SU-DHL-6 (cell line): ENCODE measurements around the gene KCNA3.

ENCODE experiments used
- CTCF ChIP-seq: fragments of 200-600 bp; sonication (generic); IDR thresholded peaks from one replicate; pipeline ENCODE4 v1.5.1; 2017; ENCODE audit warnings: antibody characterized with exemption, mild to moderate bottlenecking, low read length, moderate library complexity; ENCODE audit not compliant: insufficient read depth, poor library complexity, severe bottlenecking
- EZH2phosphoT487 ChIP-seq: fragments of 200-600 bp; sonication (generic), shearing (Covaris generic); conservative IDR thresholded peaks from 2 replicates; pipeline ENCODE4 v1.6.1; 2018; ENCODE audit warnings: mild to moderate bottlenecking, antibody characterized with exemption, low read length, moderate library complexity, mixed read lengths

GRCh38 chr1:110710314-110710713 lies 35.6 kb upstream of the KCNA3 start:
- TF ChIP-seq CTCF (no peak), EZH2phosphoT487 (no peak)
